Gastroesophageal sphincter (tissue), 4 donors: ENCODE data around the gene PLAGL1. TPM values are rescaled to one million over a fixed set of nuclear protein-coding genes. Genes with fewer than 3 reads are reported as not detected.
"Not testable (repeated sequence)": the region's sequence is repeated elsewhere in the genome, so short reads cannot be mapped to it uniquely, and the experiment has no call there.

Experiments used
- ATAC-seq: fragments of 150-250 bp; one replicate; pipeline ENCODE4 v1.9.1; 2016; ENCODE audit warnings: mild to moderate bottlenecking, moderate library complexity
- H3K27ac ChIP-seq, 4 donors: fragments of 200-600 bp; sonication (generic) in 3 of 4; 1 replicate in 3 of 4; 2 replicates in 1 of 4; pipeline ENCODE4 v1.5.1; 2016 to 2019
- H3K27me3 ChIP-seq: fragments of 200-600 bp; sonication (generic); one replicate; pipeline ENCODE4 v1.5.1; 2019
- H3K36me3 ChIP-seq, 2 donors: fragments of 200-600 bp; sonication (generic); one replicate each; pipeline ENCODE4 v1.5.1; 2019; ENCODE audit warnings: control low read depth in 1 of 2
- H3K4me1 ChIP-seq, 3 donors: fragments of 200-600 bp; sonication (generic); 1 replicate in 2 of 3; 2 replicates in 1 of 3; pipeline ENCODE4 v1.5.1; 2016 to 2019; ENCODE audit warnings: control low read depth in 2 of 3
- H3K4me3 ChIP-seq, 2 donors: fragments of 200-600 bp; sonication (generic); one replicate each; pipeline ENCODE4 v1.5.1; 2019; ENCODE audit warnings: mild to moderate bottlenecking in 1 of 2, moderate library complexity in 1 of 2
- H3K9me3 ChIP-seq, 3 donors: fragments of 200-600 bp; sonication (generic); one replicate each; pipeline ENCODE4 v1.5.1; 2017 to 2019; ENCODE audit warnings: control low read depth in 2 of 3
- CTCF ChIP-seq, 4 experiments: fragments of 200-600 bp in 2 of 4; fragments of 450-650 bp in 2 of 4; sonication (generic) in 1 of 4; IDR thresholded peaks; one replicate each; pipeline ENCODE4 v1.5.1; 2017 to 2019; ENCODE audit warnings: antibody characterized with exemption in 4 of 4, mild to moderate bottlenecking in 2 of 4, moderate library complexity in 2 of 4
- EP300 ChIP-seq: sonication (generic); formaldehyde crosslinking; IDR thresholded peaks from one replicate; pipeline ENCODE4 v1.6.1; 2017; ENCODE audit warnings: antibody characterized with exemption, mild to moderate bottlenecking
- POLR2A ChIP-seq, 2 donors: fragments of 450-650 bp; IDR thresholded peaks; one replicate each; pipeline ENCODE4 v1.6.1; 2017; ENCODE audit warnings: antibody characterized with exemption in 2 of 2, mild to moderate bottlenecking in 2 of 2, moderate library complexity in 1 of 2
- POLR2AphosphoS5 ChIP-seq: sonication (generic); formaldehyde crosslinking; IDR thresholded peaks from one replicate; pipeline ENCODE4 v1.6.1; 2017; ENCODE audit warnings: antibody characterized with exemption
- WGBS, 2 donors: methylation state at CpG; one replicate each; pipeline ENCODE4 v1.1.5; 2018; ENCODE audit warnings: low coverage in 1 of 2; 5-methylcytosine and 5-hydroxymethylcytosine counted together
- total RNA-seq, 4 donors: library from RNA; depleted of rRNA; stranded (reverse); fragments of >200 nt; gene quantifications; one replicate each; pipeline ENCODE4 v1.1.0, GENCODE V29; 2016

PLAGL1 gene
- total RNA-seq, 4 donors from 2014 or later: 13.2 to 26.3 (median 17.5) TPM

- Histone ChIP-seq H3K27me3 (no peaks in the 10 kb centered on the region), H3K4me1 (no peaks in the 10 kb centered on the region), H3K36me3 (no peaks in the 10 kb centered on the region), H3K27ac (no peak overlapping the region), H3K4me3 (no peak overlapping the region), H3K9me3 (peaks cover 0 to 18% (median 0%) of the 10 kb centered on the region in 3 donors)
- ATAC-seq: no peak
- 58 to 78% methylated on average over 1 of the region's 1 CpG for WGBS, 2 donors
- TF ChIP-seq CTCF (IDR thresholded peaks at IDR 0.05) (no peak), EP300 (no peak), POLR2A (IDR thresholded peaks at IDR 0.05) (no peak), POLR2AphosphoS5 (no peak)
Observed at GRCh38 chr6:144049386-144049785, 41.3 kb upstream of the PLAGL1 start.

DNA sequence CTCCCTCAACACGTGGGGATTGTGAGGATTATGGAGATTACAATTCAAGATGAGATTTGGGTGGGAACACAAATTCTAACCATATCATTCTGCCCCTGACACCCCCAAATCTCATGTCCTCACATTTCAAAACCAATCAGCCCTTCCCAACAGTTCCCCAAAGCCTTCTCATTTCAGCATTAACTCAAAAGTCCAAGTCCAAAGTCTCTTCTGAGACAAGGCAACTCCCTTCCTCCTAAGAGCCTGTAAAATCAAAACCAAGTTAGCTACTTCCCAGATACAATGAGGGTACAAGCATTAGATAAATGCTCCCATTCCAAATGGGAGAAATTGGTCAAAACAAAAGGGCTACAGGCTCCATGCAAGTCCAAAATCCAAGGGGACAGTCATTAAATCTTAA is 39.6 kb upstream of the PLAGL1 start:
- H3K9me3 ChIP-seq: peaks cover 0 to 18% (median 0%) of the 10 kb centered on the region in 3 donors
- TF ChIP-seq CTCF (IDR thresholded peaks at IDR 0.05): no peak
- no peak for TF ChIP-seq EP300
- no peak for TF ChIP-seq POLR2AphosphoS5
- TF ChIP-seq POLR2A (IDR thresholded peaks at IDR 0.05): no peak
- WGBS, 2 donors: 58 to 89% methylated on average over 1 of the region's 1 CpG

GRCh38 chr6:144046672-144047071 is 38.6 kb upstream of the PLAGL1 start:
- H3K27ac ChIP-seq, H3K27me3 ChIP-seq, H3K36me3 ChIP-seq, H3K4me1 ChIP-seq, ATAC-seq, H3K4me3 ChIP-seq: not testable (repeated sequence)
- WGBS, 2 donors: 80% methylated on average over 1 of the region's 8 CpGs; no CpG with 5 or more reads in 1 of the 2 donors
- peaks cover 0 to 18% (median 0%) of the 10 kb centered on the region in 3 donors for H3K9me3 ChIP-seq

More for the DNA sequence above, 39.6 kb upstream of the PLAGL1 start:
- no peak overlapping the region for H3K27ac ChIP-seq
- no peaks in the 10 kb centered on the region for H3K4me1 ChIP-seq
- ATAC-seq: no peak
- no peaks in the 10 kb centered on the region for H3K36me3 ChIP-seq
- no peaks in the 10 kb centered on the region for H3K27me3 ChIP-seq
- H3K4me3 ChIP-seq: no peak overlapping the region

GRCh38 chr6:144044989-144045388 is 36.9 kb upstream of the PLAGL1 start:
- not testable (repeated sequence) for ATAC-seq, H3K4me1 ChIP-seq, H3K36me3 ChIP-seq, H3K4me3 ChIP-seq, H3K27ac ChIP-seq, H3K27me3 ChIP-seq
- 79 to 100% methylated on average over 2 of the region's 2 CpGs for WGBS, 2 donors
- H3K9me3 ChIP-seq: peaks cover 0 to 18% (median 0%) of the 10 kb centered on the region in 3 donors

DNA sequence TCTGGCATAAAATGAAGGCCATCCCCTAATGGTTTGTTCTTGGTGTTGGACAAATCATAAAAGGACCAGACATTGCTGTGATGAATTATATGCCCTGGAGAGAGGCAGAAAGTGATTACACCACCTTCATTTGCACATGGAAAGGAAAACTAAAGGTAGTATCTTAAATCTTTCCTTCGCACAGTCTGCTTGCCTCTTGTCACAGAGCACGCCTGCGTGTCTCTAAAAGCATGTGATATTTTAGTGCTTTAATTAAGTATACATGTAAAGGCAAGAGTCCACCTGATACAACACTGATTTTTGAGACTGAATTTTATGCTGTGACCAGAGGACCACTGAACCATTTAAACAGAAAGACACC is 28.8 kb upstream of the PLAGL1 start:
- Histone ChIP-seq H3K27ac (peak overlapping the region in 3 of 4 donors; percentile 1 to 65 (median 9)), H3K27me3 (peaks cover 4% of the 10 kb centered on the region), H3K4me3 (peak overlapping the region in 1 of 2 donors; percentile 41), H3K36me3 (no peaks in the 10 kb centered on the region), H3K9me3 (peaks cover 0 to 10% (median 0%) of the 10 kb centered on the region in 3 donors), H3K4me1 (peaks cover 0 to 8% (median 0%) of the 10 kb centered on the region in 3 donors)
- TF ChIP-seq POLR2AphosphoS5: no peak
- TF ChIP-seq POLR2A (IDR thresholded peaks at IDR 0.05): no peak
- TF ChIP-seq EP300: no peak
- no peak for TF ChIP-seq CTCF (IDR thresholded peaks at IDR 0.05)
- WGBS, 2 donors: 70 to 90% methylated on average over 3 of the region's 3 CpGs
- no peak for ATAC-seq

- H3K9me3 ChIP-seq: peaks cover 0 to 10% (median 0%) of the 10 kb centered on the region in 3 donors
- H3K4me3 ChIP-seq: peak overlapping the region; percentile 17 to 41
- peaks cover 4% of the 10 kb centered on the region for H3K27me3 ChIP-seq
- H3K4me1 ChIP-seq: peaks cover 0 to 8% (median 0%) of the 10 kb centered on the region in 3 donors
- H3K27ac ChIP-seq: peak overlapping the region in 3 of 4 donors; percentile 1 to 65 (median 9)
- no peak for TF ChIP-seq CTCF (IDR thresholded peaks at IDR 0.05)
- TF ChIP-seq POLR2A (IDR thresholded peaks at IDR 0.05): no peak
- no peak for TF ChIP-seq POLR2AphosphoS5
- TF ChIP-seq EP300: no peak
- ATAC-seq: peak; percentile 50
- H3K36me3 ChIP-seq: no peaks in the 10 kb centered on the region
- 20 to 43% methylated on average over 3 of the region's 8 CpGs for WGBS, 2 donors
Observed at GRCh38 chr6:144036064-144036834, 28.2 kb upstream of the PLAGL1 start.
